Measurements from ENCODE around the gene DHRS2. TPM values are rescaled to one million over a fixed set of nuclear protein-coding genes. Genes with fewer than 3 reads are reported as not detected.

The DHRS2 gene
- total and polyA plus RNA-seq, 2 of the 13 experiments (the other 11 are each of a cell fraction or from before 2014, with no cell fraction given), result 1,621 to 3,021 TPM

GRCh38 chr14:23631702-23632460 lies 4.3 kb upstream of the DHRS2 start (continued):
- peak; percentile 84; the same call in 1 of the 2 replicates for TF ChIP-seq IRF9 (CRISPR knock-in tag; IDR thresholded peaks at IDR 0.05; ENCODE audit: borderline replicate concordance)
- TF ChIP-seq ZNF275 (CRISPR knock-in tag; IDR thresholded peaks at IDR 0.05; ENCODE audit: borderline replicate concordance), result no peak
- TF ChIP-seq AKAP8 (CRISPR knock-in tag; IDR thresholded peaks at IDR 0.05), result peak; percentile 63; the same call in 1 of the 2 replicates
- no peak for TF ChIP-seq ZNF33A (CRISPR knock-in tag; IDR thresholded peaks at IDR 0.05; ENCODE audit: borderline replicate concordance)
- no peak for TF ChIP-seq ZNF589 (CRISPR knock-in tag; conservative IDR thresholded peaks at IDR 0.05)
- no peak for TF ChIP-seq RARG (CRISPR knock-in tag; IDR thresholded peaks at IDR 0.05; ENCODE audit: low read depth)
- peak; percentile 77; the same call in 1 of the 2 replicates for TF ChIP-seq ZBTB4 (CRISPR knock-in tag; IDR thresholded peaks at IDR 0.05; ENCODE audit: borderline replicate concordance)
- TF ChIP-seq ZNF792 (CRISPR knock-in tag; IDR thresholded peaks at IDR 0.05), result peak; percentile 95
- TF ChIP-seq MAZ (IDR thresholded peaks at IDR 0.05; ENCODE audit: borderline replicate concordance, low read depth, low read length), result no peak; the same call in 1 of the 2 replicates
- peak; percentile 3; the same call in 1 of the 2 replicates for TF ChIP-seq MAZ (CRISPR knock-in tag; IDR thresholded peaks at IDR 0.05; ENCODE audit: low read depth)
- peak; percentile 92 for TF ChIP-seq HDAC2 (CRISPR knock-in tag; IDR thresholded peaks at IDR 0.05)
- no peak; the same call in 1 of the 2 replicates for TF ChIP-seq DPF2 (CRISPR knock-in tag; IDR thresholded peaks at IDR 0.05; ENCODE audit: borderline replicate concordance, low read depth)
- no peak; the same call in 1 of the 2 replicates for TF ChIP-seq ARHGAP35 (CRISPR knock-in tag; IDR thresholded peaks at IDR 0.05; ENCODE audit: borderline replicate concordance)
- no peak for TF ChIP-seq GMEB2 (CRISPR knock-in tag; IDR thresholded peaks at IDR 0.05; ENCODE audit: low read depth)
- TF ChIP-seq MXD3 (CRISPR knock-in tag; IDR thresholded peaks at IDR 0.05), result peak; percentile 91
- peak; percentile 53 for TF ChIP-seq ZFP36 (IDR thresholded peaks at IDR 0.05; ENCODE audit: borderline replicate concordance, low read depth, low read length, partially characterized antibody)
- no peak for TF ChIP-seq GATA4 (IDR thresholded peaks at IDR 0.05; ENCODE audit: borderline replicate concordance, low read depth)
- TF ChIP-seq MXI1 (IDR thresholded peaks at IDR 0.05; ENCODE audit: borderline replicate concordance, low read depth, low read length), result no peak; the same call in 2 of the 3 replicates
- TF ChIP-seq KAT7 (CRISPR knock-in tag; IDR thresholded peaks at IDR 0.05; ENCODE audit: borderline replicate concordance), result peak; percentile 96
- TF ChIP-seq SIN3B (IDR thresholded peaks at IDR 0.05; ENCODE audit: low read length), result no peak
- peak; percentile 56 for TF ChIP-seq NFYB (CRISPR knock-in tag; IDR thresholded peaks at IDR 0.05)
- TF ChIP-seq POLR2AphosphoS5 (IDR thresholded peaks at IDR 0.05; ENCODE audit: low read depth, low read length), result peak; percentile 60; the same call in 1 of the 2 replicates

All from HepG2 (cell line).